ENCODE results near the gene CACNG4. TPM values are rescaled to one million over a fixed set of nuclear protein-coding genes. Genes with fewer than 3 reads are reported as not detected.

Gene CACNG4
- total RNA-seq, 1 experiment from 2014 or later = 40.3 TPM

- TF ChIP-seq SIN3A (IDR thresholded peaks at IDR 0.05; ENCODE audit: borderline replicate concordance, insufficient read depth, low read depth, low read length) = no peak
- ATAC-seq (no peak), DNase-seq (ENCODE audit: low read depth, low spot score) (no peak)
- Histone ChIP-seq H3K36me3 (ENCODE audit: control insufficient read depth, insufficient read depth, low read length) (no peaks in the 10 kb centered on the region), H3K4me1 (ENCODE audit: control insufficient read depth, insufficient read depth, low read length) (peaks cover 67% of the 10 kb centered on the region), H3K4me3 (ENCODE audit: low read depth in 2 of 2, low read length in 2 of 2) (no peak overlapping the region), H3K27me3 (ENCODE audit: control insufficient read depth, insufficient read depth, low read length) (no peaks in the 10 kb centered on the region), H3K27ac (ENCODE audit: low read length) (peak overlapping the region; percentile 44; the same call in 1 of the 2 replicates), H3K9me3 (ENCODE audit: control insufficient read depth, insufficient read depth, low read depth, low read length) (no peaks in the 10 kb centered on the region)
- ChIA-PET POLR2A (no interaction called here), CTCF (no interaction called here)
- intact Hi-C loops (cut with micrococcal nuclease; ENCODE audit: unreplicated experiment) = no loop called here
- in situ Hi-C loops (cut with HindIII; ENCODE audit: low pct_unique_long_range_greater_than_20kb, low sequenced_read_pairs) = no loop called here
- no TSS peak for BruUV-seq (replicated peaks)
Observed at GRCh38 chr17:66955821-66956220, 8.7 kb upstream of the CACNG4 start.

- intact Hi-C loops (cut with micrococcal nuclease; ENCODE audit: unreplicated experiment) (no loop called here), in situ Hi-C loops (cut with HindIII; ENCODE audit: low pct_unique_long_range_greater_than_20kb, low sequenced_read_pairs) (no loop called here)
- no peaks in the 10 kb centered on the region for H3K9me3 ChIP-seq (ENCODE audit: control insufficient read depth, insufficient read depth, low read depth, low read length)
- H3K4me1 ChIP-seq (ENCODE audit: control insufficient read depth, insufficient read depth, low read length) = peaks cover 56% of the 10 kb centered on the region
- no peak overlapping the region for H3K4me3 ChIP-seq (ENCODE audit: low read depth in 2 of 2, low read length in 2 of 2)
- ATAC-seq = no peak
- POLR2A ChIA-PET = no interaction called here
- no peak overlapping the region for H3K27ac ChIP-seq (ENCODE audit: low read length)
- CTCF ChIA-PET = no interaction called here
- no peaks in the 10 kb centered on the region for H3K27me3 ChIP-seq (ENCODE audit: control insufficient read depth, insufficient read depth, low read length)
- no peak for TF ChIP-seq CTCF (IDR thresholded peaks at IDR 0.05)
- no peak for TF ChIP-seq POLR2AphosphoS5 (IDR thresholded peaks at IDR 0.05; ENCODE audit: low read depth, low read length)
- TF ChIP-seq SIN3A (IDR thresholded peaks at IDR 0.05; ENCODE audit: borderline replicate concordance, insufficient read depth, low read depth, low read length) = no peak
- TF ChIP-seq, protein P1, sequence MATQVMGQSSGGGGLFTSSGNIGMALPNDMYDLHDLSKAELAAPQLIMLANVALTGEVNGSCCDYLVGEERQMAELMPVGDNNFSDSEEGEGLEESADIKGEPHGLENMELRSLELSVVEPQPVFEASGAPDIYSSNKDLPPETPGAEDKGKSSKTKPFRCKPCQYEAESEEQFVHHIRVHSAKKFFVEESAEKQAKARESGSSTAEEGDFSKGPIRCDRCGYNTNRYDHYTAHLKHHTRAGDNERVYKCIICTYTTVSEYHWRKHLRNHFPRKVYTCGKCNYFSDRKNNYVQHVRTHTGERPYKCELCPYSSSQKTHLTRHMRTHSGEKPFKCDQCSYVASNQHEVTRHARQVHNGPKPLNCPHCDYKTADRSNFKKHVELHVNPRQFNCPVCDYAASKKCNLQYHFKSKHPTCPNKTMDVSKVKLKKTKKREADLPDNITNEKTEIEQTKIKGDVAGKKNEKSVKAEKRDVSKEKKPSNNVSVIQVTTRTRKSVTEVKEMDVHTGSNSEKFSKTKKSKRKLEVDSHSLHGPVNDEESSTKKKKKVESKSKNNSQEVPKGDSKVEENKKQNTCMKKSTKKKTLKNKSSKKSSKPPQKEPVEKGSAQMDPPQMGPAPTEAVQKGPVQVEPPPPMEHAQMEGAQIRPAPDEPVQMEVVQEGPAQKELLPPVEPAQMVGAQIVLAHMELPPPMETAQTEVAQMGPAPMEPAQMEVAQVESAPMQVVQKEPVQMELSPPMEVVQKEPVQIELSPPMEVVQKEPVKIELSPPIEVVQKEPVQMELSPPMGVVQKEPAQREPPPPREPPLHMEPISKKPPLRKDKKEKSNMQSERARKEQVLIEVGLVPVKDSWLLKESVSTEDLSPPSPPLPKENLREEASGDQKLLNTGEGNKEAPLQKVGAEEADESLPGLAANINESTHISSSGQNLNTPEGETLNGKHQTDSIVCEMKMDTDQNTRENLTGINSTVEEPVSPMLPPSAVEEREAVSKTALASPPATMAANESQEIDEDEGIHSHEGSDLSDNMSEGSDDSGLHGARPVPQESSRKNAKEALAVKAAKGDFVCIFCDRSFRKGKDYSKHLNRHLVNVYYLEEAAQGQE (IDR thresholded peaks at IDR 0.05; ENCODE audit: insufficient read depth in 1 of 2, low read depth in 2 of 2, low read length in 1 of 2) = no peak
- no peak for TF ChIP-seq TCF7L2 (IDR thresholded peaks at IDR 0.05; ENCODE audit: low read depth, low read length)
- no TSS peak for BruUV-seq (replicated peaks)
- DNase-seq (ENCODE audit: low read depth, low spot score) = no peak
- no peaks in the 10 kb centered on the region for H3K36me3 ChIP-seq (ENCODE audit: control insufficient read depth, insufficient read depth, low read length)
Observed at GRCh38 chr17:66956941-66957340, 7.6 kb upstream of the CACNG4 start.

- H3K4me1 ChIP-seq (ENCODE audit: control insufficient read depth, insufficient read depth, low read length) = peaks cover 57% of the 10 kb centered on the region
- no peak for ATAC-seq
- ChIA-PET CTCF (no interaction called here), POLR2A (no interaction called here)
- TF ChIP-seq SIN3A (IDR thresholded peaks at IDR 0.05; ENCODE audit: borderline replicate concordance, insufficient read depth, low read depth, low read length) (no peak), POLR2AphosphoS5 (IDR thresholded peaks at IDR 0.05; ENCODE audit: low read depth, low read length) (no peak)
- H3K4me3 ChIP-seq (ENCODE audit: low read depth in 2 of 2, low read length in 2 of 2) = no peak overlapping the region
- in situ Hi-C loops (cut with HindIII; ENCODE audit: low pct_unique_long_range_greater_than_20kb, low sequenced_read_pairs) = no loop called here
- no peak for DNase-seq (ENCODE audit: low read depth, low spot score)
- intact Hi-C loops (cut with micrococcal nuclease; ENCODE audit: unreplicated experiment) = no loop called here
- H3K9me3 ChIP-seq (ENCODE audit: control insufficient read depth, insufficient read depth, low read depth, low read length) = no peaks in the 10 kb centered on the region
- no TSS peak for BruUV-seq (replicated peaks)
- H3K27ac ChIP-seq (ENCODE audit: low read length) = peak overlapping the region; percentile 65
- no peaks in the 10 kb centered on the region for H3K36me3 ChIP-seq (ENCODE audit: control insufficient read depth, insufficient read depth, low read length)
- no peaks in the 10 kb centered on the region for H3K27me3 ChIP-seq (ENCODE audit: control insufficient read depth, insufficient read depth, low read length)
Observed at GRCh38 chr17:66957343-66957742, 7.2 kb upstream of the CACNG4 start.

Measured in Panc1 (cell line).